ENCODE results near the gene MYOZ2.

Gene MYOZ2

DNA sequence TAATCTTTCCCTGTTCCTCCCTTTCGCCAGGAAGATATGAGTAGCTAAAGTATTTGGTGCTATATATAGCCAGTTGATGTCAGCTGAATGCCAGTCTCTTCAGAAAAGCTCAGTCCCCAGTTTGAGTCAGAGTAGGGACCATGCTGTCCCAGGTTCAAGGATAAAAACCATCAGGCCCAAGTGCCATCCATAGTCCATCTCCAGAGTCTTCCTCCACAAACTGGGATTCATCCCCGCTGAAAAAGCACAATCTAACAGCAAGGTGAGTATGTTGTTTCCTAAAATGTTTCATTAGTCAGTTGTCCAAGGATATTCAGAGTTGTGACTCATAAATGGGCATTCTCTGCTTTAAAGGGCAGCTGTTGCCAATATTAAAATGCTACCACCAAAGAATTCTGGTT lies at the start of gene MYOZ2:
Gene MYOZ2, plus strand, starts transcription at position 112 of the 401 bp plus-strand sequence. CDS start 694 bp downstream, outside the sequence.
- no peak for DNase-seq

DNA sequence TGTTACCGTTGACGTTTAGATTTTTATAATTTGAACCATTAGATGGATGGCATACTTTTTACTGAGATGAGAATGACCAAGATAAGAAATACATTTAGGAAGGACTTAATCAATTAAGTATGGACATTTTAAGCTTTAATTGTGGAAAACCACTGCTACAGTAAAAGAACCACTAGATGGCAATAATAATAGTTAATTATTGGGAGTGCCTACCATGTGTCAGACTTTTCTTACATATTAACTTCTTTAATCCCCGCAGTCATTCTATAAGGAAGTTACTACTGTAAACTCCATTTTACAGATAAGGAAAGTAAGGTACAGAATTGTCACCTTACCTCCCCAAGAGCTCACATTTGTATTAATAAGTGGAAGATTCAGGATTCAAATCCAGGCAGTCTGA lies 48.5 kb upstream of the MYOZ2 start:
- no peak for DNase-seq

DNA sequence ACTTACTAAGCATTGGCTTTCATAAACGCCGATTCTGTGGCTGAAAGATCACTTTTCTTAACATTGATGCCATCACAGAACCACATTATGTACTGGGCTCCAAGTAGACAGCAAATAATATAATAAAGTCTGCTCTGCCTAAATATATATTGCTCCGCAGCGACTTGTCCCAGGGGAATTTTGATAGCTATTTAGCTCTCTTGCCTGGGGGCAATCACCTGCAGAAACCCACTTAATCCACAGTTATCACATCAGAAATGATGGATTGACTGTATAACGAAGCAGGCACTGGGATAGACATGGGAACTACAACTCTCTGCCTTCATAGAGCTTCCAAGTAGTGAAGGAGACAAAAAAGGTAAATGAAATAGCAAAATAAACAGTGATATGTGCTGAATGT lies 48.0 kb upstream of the MYOZ2 start:
- no peak for DNase-seq

DNA sequence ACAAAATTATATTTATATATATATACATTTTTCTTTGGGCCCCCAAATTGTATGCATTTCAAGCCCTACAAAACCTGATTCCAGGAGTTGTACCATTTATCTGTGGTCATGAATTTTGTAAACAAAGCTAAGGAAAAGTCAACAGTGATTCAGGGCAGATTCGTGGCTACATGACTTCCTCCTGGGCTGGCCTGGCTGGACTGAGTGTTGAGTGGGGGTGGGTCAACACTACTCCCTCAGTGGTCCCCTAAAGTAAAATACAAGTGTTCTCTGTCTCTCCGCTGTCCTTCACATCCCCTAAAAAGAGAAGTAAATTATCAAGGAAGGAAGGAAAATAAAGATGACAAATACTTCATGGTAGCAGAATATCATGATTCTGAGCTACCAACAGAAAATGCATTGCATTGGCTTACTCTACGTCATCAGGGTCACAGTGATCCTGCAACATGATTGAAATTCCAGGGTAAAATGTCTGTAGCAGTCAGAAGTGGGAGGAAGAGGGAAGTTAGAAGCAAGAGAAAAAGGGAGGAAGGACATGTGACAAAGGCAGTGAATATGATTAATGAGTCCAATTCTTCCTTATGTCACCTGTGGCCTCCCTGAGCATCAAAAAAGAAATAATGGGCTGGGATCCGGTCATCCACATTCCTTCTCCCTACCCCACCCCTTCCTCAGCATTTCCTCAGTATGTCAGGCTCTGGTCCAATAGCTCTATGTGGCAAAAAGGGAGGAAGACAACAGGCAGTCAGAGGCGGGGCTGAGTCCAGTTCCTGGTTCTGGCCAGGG lies 42.4 kb upstream of the MYOZ2 start:
- DNase-seq: no peak

DNA sequence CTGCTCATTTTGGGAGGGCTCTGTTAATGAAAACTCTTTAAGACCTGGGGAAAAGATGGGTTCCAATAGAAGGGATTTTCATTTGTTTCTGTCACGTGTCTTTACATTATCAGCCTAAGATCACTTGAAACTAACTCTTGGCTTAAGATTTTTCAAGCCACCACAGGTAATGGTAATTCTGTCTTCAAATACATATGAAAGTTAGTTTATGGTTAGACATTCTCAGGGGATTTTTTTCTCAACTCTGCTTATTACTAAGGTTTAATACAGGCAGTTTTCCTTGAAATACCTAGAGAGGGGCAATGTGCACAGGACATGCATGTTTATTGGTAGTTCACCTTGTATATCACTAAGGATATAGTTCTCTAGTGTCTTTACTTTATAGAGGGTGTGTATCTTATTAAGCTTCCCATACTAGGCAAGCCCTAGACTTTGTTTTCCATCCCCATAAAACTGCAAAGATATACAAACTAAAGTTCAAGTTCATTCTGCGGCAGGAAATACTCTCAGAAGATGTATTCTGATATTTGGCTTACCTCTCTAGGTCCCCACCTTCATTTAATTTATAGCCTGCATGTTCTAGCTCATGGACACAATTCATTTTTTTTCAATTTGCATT lies 38.2 kb upstream of the MYOZ2 start:
- DNase-seq: no peak

DNA sequence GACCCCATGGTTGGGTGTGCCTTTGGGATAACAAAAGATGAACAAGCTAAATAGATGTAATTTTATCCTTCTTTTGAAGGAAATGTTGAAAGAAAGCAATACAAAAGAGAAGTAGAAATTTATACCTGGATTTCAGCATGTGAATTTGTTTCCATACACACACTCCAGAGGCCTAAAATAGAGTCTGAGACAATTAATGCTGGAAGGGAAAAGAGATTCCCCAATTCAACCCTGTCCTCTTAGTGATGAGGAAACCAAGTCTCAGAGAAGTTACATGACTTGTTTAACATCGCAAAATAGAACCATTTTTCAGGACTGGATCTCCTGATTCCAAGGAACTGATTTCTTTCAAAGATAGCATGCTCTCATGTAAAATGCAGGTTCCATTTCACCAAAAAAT lies 37.3 kb upstream of the MYOZ2 start:
- DNase-seq: no peak

DNA sequence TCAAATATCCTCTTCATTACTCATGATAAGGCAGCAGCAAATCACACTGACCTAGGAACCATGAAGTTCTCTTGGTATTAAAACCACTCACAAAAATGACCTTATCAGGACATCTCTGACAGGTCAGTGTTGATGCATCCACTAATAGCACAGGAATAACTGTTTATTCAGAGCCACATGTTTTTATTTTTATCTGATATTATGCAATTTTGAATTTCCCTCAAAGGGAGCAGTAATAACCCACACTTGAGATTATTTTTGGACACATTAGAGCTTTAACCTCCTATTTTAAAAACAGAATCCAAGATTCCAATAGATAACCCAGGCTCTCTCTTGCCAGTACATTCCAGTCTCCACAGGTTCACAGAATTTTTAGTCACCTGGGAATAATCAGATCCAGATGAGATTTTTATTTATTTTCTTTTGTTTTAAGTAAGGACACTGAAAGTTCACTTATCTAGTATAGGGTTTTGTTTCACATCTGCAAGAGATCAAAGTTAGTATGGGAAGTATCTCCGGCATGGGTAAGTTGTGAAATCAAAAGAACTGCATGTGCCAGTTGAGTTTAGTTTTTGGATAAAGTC lies 36.3 kb upstream of the MYOZ2 start:
- no peak for DNase-seq

DNA sequence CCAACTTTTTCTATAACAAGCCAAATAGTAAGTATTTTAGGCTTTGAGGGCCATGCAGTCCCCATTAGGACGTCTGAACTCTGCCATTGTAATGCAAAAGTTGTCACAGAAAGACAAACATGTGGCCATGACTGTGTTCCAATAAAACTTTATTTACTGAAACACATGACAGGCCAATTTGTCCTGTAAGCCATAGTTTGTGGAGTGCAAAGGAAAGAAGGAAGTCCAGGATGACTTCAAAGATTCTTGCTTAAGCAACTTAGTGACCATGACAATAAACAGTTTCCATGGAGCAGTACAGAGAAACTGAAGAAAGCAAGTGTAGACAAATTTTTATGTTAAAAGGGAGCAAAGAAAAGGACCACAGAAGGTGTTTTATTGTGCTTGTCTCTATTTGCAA lies 35.0 kb upstream of the MYOZ2 start:
- no peak for DNase-seq

DNA sequence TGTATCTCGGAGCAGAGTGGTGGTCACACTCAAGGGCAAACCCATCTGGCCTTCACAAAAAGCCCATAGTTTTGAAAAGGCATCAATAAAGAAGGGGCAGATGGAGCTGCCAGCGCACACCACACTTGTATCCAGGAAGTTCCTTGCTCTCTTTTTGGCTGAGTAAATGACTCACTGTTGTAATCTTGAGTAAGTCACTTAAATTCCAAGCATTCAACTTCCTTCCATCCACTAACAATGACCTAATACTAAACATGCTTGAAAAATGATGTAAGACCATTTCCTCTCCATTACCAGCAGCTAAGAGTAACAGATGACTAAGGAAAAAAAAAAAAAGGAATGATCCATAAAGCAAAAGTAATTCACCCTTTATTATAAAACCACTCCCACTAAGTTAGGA lies 32.4 kb upstream of the MYOZ2 start:
- no peak for DNase-seq

DNA sequence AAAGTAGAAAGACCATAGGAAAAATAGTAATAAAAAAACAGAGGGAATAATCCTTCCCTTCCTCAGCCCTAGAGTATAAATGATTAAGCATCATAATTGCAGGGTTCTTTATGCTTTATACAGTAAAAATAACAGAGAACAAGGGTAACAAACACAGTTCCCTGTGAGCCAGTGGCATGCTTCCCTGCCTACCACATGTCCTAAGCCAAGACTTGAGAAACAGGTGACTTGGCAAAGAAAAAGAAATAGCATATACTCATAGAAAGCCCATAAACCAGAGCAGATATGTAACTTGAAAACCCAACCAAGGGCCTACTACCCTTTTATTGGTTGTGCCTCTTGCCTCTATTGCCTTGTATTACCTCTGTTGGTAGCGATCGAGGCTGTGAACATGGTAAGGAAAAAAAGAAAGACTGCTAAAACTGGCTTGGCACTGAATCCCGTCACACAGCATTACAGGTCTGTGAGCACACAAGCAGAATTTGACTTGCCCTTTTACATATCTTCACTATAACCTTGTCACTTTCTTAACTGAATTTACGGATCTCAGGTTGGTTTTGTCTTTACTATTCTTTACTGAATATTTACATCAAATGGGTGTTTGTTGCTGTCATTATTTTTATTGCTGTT lies 30.9 kb upstream of the MYOZ2 start:
- DNase-seq: no peak

DNA sequence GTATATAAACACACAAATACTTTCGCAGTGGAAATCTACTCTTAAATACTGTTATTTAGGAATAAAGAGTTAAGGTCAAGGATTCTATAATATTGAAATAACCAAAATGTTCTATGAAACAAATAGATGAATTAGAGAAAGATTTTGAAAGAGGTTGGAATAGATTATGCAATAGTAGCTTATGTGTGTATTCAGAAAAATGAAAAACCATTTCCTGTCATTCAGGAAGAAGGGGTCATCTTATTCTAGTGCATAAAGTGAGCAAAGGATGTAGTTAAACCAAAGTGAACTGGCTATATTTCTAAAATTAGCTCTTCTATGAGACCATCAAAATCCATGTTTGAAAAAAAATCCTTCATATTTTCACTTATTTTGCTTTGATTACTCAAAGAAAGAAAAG lies 30.0 kb upstream of the MYOZ2 start:
- DNase-seq: no peak

DNA sequence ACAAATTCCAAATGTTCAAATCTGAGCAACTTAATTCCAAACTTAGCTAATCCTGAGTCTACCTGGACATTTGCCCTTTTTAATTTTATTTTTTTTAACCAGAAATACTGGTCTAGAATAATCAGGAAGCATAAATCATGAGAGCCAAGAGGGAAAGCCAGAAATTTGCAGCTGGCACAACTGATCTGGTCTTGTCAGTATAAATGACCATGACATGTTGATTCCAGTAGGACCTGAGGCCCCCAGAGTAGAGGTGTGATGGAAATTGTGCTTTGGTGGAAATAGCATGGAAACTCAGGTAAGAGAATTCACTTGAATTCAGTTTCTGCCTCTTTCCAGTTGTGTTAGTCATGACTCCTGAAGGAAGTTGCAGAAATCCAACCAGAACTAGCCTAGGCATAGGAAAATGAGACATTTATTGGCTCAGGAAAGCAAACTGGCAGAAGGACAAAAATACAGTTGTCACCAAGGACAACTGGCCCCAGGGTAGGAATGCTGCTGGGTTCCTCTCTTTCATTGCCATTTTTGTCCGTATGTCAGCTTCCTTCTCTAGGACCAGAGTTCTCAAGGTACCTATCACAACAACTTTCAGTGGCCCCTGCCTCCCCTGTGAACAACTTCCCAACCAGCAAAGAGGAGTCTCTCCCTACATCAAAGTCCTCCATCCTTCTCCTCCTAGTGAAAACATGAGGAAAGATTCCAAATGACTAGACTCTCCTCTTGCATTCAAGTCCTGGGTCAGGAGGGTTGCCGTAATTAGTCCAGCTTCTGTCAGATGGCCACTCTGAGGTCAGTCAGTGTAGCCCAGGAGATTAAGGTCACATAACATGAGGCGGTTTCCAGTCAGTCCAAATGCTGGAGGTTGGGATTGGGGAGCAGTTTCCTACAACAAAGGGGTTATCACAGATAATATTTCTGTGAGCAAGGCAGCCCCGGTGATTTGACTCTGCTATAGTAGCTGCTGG lies 29.3 kb upstream of the MYOZ2 start:
- no peak for DNase-seq

DNA sequence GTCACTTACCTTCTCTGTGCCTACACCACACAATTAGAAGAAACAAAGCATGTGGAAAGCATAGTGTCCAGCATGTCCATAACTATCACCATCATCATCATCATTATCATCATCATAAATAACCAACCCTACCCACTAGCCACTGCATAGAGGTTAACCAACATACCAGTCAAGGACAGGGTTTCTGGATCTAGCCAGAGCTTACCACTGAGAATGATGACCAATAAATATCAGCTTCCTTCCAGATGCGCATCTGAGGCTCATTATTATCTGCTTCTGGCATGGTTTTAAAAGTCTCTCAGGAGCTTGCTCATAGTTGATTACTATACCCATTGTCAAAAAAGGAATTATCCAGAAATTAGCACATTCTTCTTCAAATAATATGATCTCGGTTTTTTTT lies 25.5 kb upstream of the MYOZ2 start:
- DNase-seq: no peak

DNA sequence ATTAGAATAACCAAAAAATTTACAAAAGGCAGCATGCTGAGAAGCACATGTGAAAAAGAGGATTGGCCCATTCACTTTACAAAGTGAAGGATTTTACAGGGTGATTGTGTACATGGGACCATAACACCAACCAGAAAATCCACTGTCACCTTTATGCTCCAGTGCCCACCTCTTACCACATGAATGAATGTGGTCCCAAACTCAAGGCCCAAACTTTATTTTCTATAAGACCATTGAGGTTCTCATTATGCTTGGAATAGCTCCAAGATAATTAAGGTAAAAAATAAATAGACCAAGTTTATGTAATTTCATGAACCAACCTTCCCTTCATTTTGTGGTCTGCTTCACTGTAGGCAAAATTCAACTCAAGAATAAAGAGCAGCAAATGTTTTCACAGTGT lies 24.3 kb upstream of the MYOZ2 start:
- DNase-seq: no peak

DNA sequence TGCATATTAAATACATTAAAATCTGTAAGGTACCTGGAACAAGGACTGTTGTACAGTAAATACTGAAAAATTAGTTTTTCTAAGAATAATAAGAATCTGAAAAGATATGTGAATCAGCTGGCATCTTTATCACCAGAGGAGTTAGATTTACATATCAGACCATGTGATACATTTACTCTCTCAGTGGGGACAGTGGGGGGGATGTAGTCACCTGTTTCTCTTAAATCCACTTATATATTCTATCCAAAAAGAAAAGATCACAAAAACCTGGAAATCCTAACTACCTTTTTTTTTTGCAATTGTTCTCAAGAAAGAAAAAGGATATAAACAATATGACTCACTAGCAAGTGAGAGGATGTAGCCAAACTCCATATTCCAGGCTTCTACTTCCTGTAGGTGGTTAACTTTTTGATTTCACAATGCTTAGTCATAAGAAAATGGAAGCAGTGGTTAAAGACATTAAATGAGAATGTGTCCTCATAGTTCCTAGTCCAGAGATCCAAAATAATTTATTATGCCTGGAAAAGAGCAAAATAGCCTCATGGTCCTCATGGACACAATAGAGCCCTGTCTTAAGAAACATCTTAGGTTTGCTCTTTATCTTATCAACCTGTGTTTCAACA lies 22.5 kb upstream of the MYOZ2 start:
- no peak for DNase-seq

DNA sequence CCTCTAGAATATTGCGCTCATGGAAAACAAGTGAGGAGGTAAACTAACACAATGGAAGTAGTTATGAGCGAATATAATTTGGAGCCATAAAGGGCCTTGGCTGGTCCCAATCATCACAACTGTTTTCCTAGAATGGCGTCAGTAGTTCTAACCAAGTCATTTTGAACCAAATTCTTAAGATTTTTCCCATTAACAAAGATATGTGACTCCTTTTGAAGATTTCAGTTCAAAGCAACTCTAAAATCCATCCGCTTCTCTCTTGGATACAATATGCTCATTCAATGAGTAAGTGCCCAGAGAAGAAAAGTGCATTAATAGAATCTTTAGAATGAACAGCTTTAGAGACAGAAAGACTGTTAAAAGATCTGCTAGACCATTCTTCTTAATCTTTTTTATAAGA lies 19.6 kb upstream of the MYOZ2 start:
- no peak for DNase-seq

DNA sequence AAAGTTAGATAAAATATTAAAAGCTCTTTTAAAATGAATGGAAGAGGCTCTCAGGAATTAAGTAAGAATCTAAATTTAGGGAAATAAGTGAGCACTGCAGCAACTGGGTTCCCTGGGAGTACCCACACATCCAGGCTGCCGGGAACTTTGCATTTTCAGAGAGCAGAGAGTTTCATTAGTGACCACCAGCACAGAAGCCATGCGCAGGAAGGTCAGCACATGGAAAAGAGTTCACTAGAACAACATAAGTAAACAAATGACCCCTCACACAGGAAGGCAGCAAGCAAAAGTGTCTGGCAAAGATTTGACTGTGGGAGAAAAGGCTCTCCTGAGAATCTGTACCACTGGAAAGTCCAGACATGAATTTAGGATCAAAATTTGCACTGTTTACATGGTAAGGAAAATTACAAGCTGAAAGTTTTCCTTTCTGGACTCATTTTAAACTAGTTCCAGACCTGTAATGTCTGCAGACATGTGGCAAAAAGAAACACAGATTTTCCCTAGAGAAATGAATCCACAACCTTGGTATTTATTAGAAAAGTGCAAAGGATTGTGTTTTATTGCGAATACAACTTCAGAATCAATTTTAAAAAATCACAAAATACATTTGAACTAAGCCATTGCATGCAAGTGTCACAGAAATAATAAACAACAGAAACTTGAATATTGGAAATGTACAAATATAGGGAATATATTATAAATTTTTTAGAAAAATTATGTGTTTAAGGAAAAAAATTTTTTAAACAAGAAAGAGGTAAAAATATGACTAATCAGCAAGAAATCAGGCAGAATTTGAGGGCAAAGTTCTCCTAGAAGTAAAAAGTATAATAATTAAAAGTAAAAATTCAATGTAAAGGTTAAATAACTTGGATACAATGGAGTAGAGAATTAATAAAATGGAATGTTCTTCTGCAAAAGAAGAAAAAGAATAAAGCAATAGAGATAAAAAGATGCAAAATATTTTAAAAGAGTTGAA lies 18.4 kb upstream of the MYOZ2 start:
- DNase-seq: no peak

DNA sequence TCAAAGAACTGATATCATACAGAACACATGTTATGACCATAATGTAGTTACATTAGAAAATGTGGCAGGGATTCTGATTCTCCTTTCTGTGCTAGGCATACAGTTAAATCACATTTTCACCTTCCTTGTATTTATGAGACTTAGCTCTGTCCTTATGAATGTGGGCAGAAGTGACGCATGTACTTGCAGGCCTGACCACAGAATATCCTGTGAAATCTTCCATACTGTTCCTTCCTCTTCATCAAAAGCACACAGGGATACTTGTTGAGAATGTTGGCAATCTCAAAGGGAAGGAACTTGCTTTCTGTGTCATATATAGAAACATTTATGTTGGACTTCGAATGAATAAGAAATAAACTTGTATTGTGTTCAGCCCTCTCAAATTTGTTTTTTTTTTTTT lies 17.2 kb upstream of the MYOZ2 start:
- no peak for DNase-seq

DNA sequence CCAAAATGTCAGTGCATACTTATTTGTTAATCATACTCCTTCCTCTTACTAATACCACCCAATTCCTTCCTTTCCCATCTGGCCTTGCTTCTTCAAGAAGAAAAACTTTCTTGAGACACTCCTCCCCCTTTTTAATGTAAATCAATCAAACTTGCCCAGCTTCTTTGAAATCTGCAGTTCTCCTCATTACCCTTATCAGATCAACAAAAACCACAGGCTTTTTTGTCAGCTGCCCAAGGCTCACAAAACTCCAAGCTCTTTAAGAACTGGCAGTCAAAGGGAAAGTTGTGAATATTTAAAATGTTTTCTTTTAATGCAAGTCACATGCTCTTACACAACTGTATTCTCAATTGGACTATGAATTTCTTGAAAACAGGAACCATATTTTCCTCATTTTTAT lies 11.3 kb upstream of the MYOZ2 start:
- DNase-seq: no peak

DNA sequence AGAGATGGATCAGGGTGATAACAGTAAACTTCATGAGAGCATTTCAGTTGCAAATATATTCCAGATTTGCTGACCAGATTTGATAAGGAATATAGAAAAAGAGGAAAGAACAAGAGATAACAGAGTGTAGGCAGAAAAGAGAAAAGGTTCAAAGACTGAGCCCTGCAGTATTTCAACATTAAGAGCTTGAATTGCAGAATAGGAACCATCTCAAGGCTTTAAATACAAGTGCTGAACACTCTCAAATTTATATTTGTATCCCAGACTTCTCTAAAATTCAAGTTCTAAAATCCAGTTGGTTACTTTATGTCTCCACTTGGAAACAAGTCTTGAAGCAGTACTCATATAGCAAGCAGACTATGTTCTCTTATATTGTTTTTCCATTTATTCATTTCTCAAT lies 9.7 kb upstream of the MYOZ2 start:
- no peak for DNase-seq

DNA sequence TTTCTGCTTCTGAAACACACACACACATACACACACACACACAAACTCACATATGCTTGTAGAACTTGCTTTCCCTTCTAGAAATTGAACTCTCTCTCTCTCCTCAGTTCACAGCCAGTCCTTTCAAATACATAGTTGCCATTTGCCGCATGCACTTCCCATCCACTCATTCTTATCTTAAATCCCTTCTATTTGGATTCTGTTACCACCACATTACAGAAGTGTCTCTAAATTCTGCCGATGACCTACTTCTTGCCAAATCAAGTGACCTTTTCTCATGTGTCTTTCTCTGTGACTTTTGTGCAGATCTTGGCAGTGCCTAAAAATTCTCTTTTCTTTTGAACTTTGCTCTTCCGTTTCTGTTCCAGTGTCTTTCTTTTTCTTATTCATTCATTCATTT lies 7.5 kb upstream of the MYOZ2 start:
- DNase-seq: no peak
